Measurements from ENCODE around the gene COX18.

The COX18 gene

GRCh38 chr4:73055241-73055897 is 14.1 kb downstream of the COX18 start:
- no peaks in the 10 kb centered on the region for H3K9me3 ChIP-seq (ENCODE audit: control insufficient read depth, low read length)
- H3K79me2 ChIP-seq, result no peaks in the 10 kb centered on the region
- no peak overlapping the region for H3K9ac ChIP-seq
- H3K27ac ChIP-seq, result no peak overlapping the region
- H3K27me3 ChIP-seq (ENCODE audit: control insufficient read depth, insufficient read depth, low read length), result no peaks in the 10 kb centered on the region
- no peaks in the 10 kb centered on the region for H3K4me1 ChIP-seq
- no peaks in the 10 kb centered on the region for H3K36me3 ChIP-seq (ENCODE audit: control insufficient read depth, insufficient read depth, low read length)
- no peak for TF ChIP-seq CTCF (IDR thresholded peaks at IDR 0.05)
- H3K4me3 ChIP-seq (ENCODE audit: low read depth, low read length), result no peak overlapping the region
- H2AFZ ChIP-seq, result no peak overlapping the region
- no peak overlapping the region for H3K4me2 ChIP-seq (ENCODE audit: low read length)

GRCh38 chr4:73053974-73054480 is 15.5 kb downstream of the COX18 start:
- Histone ChIP-seq H3K79me2 (no peaks in the 10 kb centered on the region), H3K27me3 (ENCODE audit: control insufficient read depth, insufficient read depth, low read length) (no peaks in the 10 kb centered on the region), H3K9ac (no peak overlapping the region), H3K4me1 (no peaks in the 10 kb centered on the region), H3K36me3 (ENCODE audit: control insufficient read depth, insufficient read depth, low read length) (no peaks in the 10 kb centered on the region), H3K4me3 (ENCODE audit: low read depth, low read length) (no peak overlapping the region), H3K27ac (no peak overlapping the region), H3K4me2 (ENCODE audit: low read length) (no peak overlapping the region), H3K9me3 (ENCODE audit: control insufficient read depth, low read length) (no peaks in the 10 kb centered on the region), H2AFZ (no peak overlapping the region)
- no peak for TF ChIP-seq CTCF (IDR thresholded peaks at IDR 0.05)

GRCh38 chr4:73053076-73053475 is 16.4 kb downstream of the COX18 start:
- no peaks in the 10 kb centered on the region for H3K27me3 ChIP-seq (ENCODE audit: control insufficient read depth, insufficient read depth, low read length)
- H3K27ac ChIP-seq, result no peak overlapping the region
- no peaks in the 10 kb centered on the region for H3K79me2 ChIP-seq
- no peaks in the 10 kb centered on the region for H3K4me1 ChIP-seq
- no peak overlapping the region for H2AFZ ChIP-seq
- no peaks in the 10 kb centered on the region for H3K36me3 ChIP-seq (ENCODE audit: control insufficient read depth, insufficient read depth, low read length)
- H3K9me3 ChIP-seq (ENCODE audit: control insufficient read depth, low read length), result no peaks in the 10 kb centered on the region
- H3K4me2 ChIP-seq (ENCODE audit: low read length), result no peak overlapping the region
- no peak overlapping the region for H3K9ac ChIP-seq
- no peak overlapping the region for H3K4me3 ChIP-seq (ENCODE audit: low read depth, low read length)
- no peak for TF ChIP-seq CTCF (IDR thresholded peaks at IDR 0.05)

GRCh38 chr4:73051625-73052024 is 17.9 kb downstream of the COX18 start:
- Histone ChIP-seq H3K79me2 (no peaks in the 10 kb centered on the region), H3K27ac (no peak overlapping the region), H3K4me2 (ENCODE audit: low read length) (no peak overlapping the region), H2AFZ (no peak overlapping the region), H3K4me1 (no peaks in the 10 kb centered on the region), H3K9me3 (ENCODE audit: control insufficient read depth, low read length) (no peaks in the 10 kb centered on the region), H3K9ac (no peak overlapping the region), H3K4me3 (ENCODE audit: low read depth, low read length) (no peak overlapping the region), H3K36me3 (ENCODE audit: control insufficient read depth, insufficient read depth, low read length) (no peaks in the 10 kb centered on the region), H3K27me3 (ENCODE audit: control insufficient read depth, insufficient read depth, low read length) (no peaks in the 10 kb centered on the region)
- TF ChIP-seq CTCF (IDR thresholded peaks at IDR 0.05), result no peak

- no peak overlapping the region for H3K27ac ChIP-seq
- no peak overlapping the region for H2AFZ ChIP-seq
- H3K36me3 ChIP-seq (ENCODE audit: control insufficient read depth, insufficient read depth, low read length), result no peaks in the 10 kb centered on the region
- H3K79me2 ChIP-seq, result no peaks in the 10 kb centered on the region
- no peak for TF ChIP-seq CTCF (IDR thresholded peaks at IDR 0.05)
- H3K27me3 ChIP-seq (ENCODE audit: control insufficient read depth, insufficient read depth, low read length), result no peaks in the 10 kb centered on the region
- H3K4me1 ChIP-seq, result no peaks in the 10 kb centered on the region
- no peak overlapping the region for H3K9ac ChIP-seq
- H3K4me3 ChIP-seq (ENCODE audit: low read depth, low read length), result no peak overlapping the region
- H3K9me3 ChIP-seq (ENCODE audit: control insufficient read depth, low read length), result no peaks in the 10 kb centered on the region
- no peak overlapping the region for H3K4me2 ChIP-seq (ENCODE audit: low read length)
These were observed 23.6 kb downstream of the COX18 start for GRCh38 chr4:73045879-73046278.

Measured in parathyroid adenoma (tissue), 2 donors.